Panc1 (cell line): ENCODE results near the gene SLIT1. TPM values are rescaled to one million over a fixed set of nuclear protein-coding genes. Genes with fewer than 3 reads are reported as not detected.

Experiments used
- ATAC-seq: fragments of 200-7000 bp; cut with Tn5 transposase; 2 replicates; pipeline ENCODE4 v1.9.1; 2020; ENCODE audit warnings: mild to moderate bottlenecking, moderate library complexity
- BruUV-seq: library from RNA; stranded (reverse); fragments of 400-500 nt; replicated peaks from 2 replicates; lab custom pipeline; 2021; lab: Mats Ljungman, UMichigan
- CTCF ChIA-PET: fragments of 300-600 bp; sonication (Branson Sonifier 250); formaldehyde crosslinking; loops from one replicate; lab custom pipeline; 2022; ENCODE audit warnings: antibody characterized with exemption; lab: Charles Lee
- POLR2A ChIA-PET: fragments of 300-600 bp; sonication (Branson Sonifier 250); formaldehyde crosslinking; loops from one replicate; lab custom pipeline; 2022; ENCODE audit warnings: antibody characterized with exemption; lab: Charles Lee
- DNase-seq: peaks from one replicate; pipeline ENCODE4 v3.0.0-alpha.2; 2010; ENCODE audit warnings: low read depth, low spot score
- H3K27ac ChIP-seq: 2 replicates; pipeline ENCODE4 v1.5.1; 2011; ENCODE audit warnings: mild to moderate bottlenecking, low read length, inconsistent platforms
- H3K27me3 ChIP-seq: fragments of 200-500 bp; sonication (Bioruptor generic); 2 replicates; pipeline ENCODE4 v1.6.0; 2014; ENCODE audit warnings: low read length, inconsistent platforms; ENCODE audit not compliant: control insufficient read depth, insufficient read depth
- H3K36me3 ChIP-seq: fragments of 200-500 bp; sonication (Bioruptor generic); 2 replicates; pipeline ENCODE4 v1.5.1; 2014; ENCODE audit warnings: inconsistent platforms, mild to moderate bottlenecking, low read length, moderate library complexity; ENCODE audit not compliant: control insufficient read depth, insufficient read depth
- H3K4me1 ChIP-seq: 2 replicates; pipeline ENCODE4 v1.5.1; 2011; ENCODE audit warnings: inconsistent platforms, mild to moderate bottlenecking, low read length, moderate library complexity; ENCODE audit not compliant: control insufficient read depth, insufficient read depth
- H3K4me3 ChIP-seq, 2 experiments: 2 replicates each; pipeline ENCODE4 v1.5.1; 2011 to 2012; ENCODE audit warnings: low read depth in 2 of 2, low read length in 2 of 2, mild to moderate bottlenecking in 2 of 2, inconsistent platforms in 1 of 2, moderate library complexity in 1 of 2
- H3K9me3 ChIP-seq: fragments of 200-500 bp; sonication (Bioruptor generic); 2 replicates; pipeline ENCODE4 v1.5.1; 2014; ENCODE audit warnings: low read depth, mild to moderate bottlenecking, inconsistent platforms, low read length, moderate library complexity; ENCODE audit not compliant: control insufficient read depth, insufficient read depth
- CTCF ChIP-seq: fragments of 450-650 bp; IDR thresholded peaks from 2 replicates; pipeline ENCODE4 v1.5.1; 2017; ENCODE audit warnings: mild to moderate bottlenecking
- POLR2AphosphoS5 ChIP-seq: IDR thresholded peaks from 2 replicates; pipeline ENCODE4 v1.6.1; 2012; ENCODE audit warnings: mild to moderate bottlenecking, low read depth, low read length, moderate library complexity
- REST ChIP-seq, 2 experiments: IDR thresholded peaks; 2 replicates each; pipeline ENCODE4 v1.6.1; 2011 to 2012; ENCODE audit warnings: low read depth in 2 of 2, control low read depth in 1 of 2, low read length in 1 of 2, mild to moderate bottlenecking in 1 of 2, moderate library complexity in 1 of 2; ENCODE audit not compliant: insufficient read depth in 1 of 2
- SIN3A ChIP-seq: IDR thresholded peaks from 2 replicates; pipeline ENCODE4 v1.6.1; 2012; ENCODE audit warnings: low read depth, mild to moderate bottlenecking, low read length, moderate library complexity, borderline replicate concordance; ENCODE audit not compliant: insufficient read depth
- TCF7L2 ChIP-seq: IDR thresholded peaks from 2 replicates; pipeline ENCODE4 v1.6.1; 2011; ENCODE audit warnings: mild to moderate bottlenecking, low read depth, low read length, inconsistent platforms
- in situ Hi-C: cut with HindIII; loops from 2 replicates; pipeline ENCODE4 v1.10.0; 2016; ENCODE audit warnings: low sequenced_read_pairs, low pct_unique_long_range_greater_than_20kb
- intact Hi-C: fragments of 100-400 bp; cut with micrococcal nuclease; formaldehyde crosslinking; loops from one replicate; pipeline ENCODE4 v1.10.0; 2022; ENCODE audit not compliant: unreplicated experiment
- total RNA-seq: library from RNA; stranded (reverse); gene quantifications from one replicate; pipeline ENCODE4 v1.2.1, GENCODE V29; 2021; ENCODE audit not compliant: unreplicated experiment

SLIT1 gene
- total RNA-seq, 1 experiment from 2014 or later, result 2.6 TPM

DNA sequence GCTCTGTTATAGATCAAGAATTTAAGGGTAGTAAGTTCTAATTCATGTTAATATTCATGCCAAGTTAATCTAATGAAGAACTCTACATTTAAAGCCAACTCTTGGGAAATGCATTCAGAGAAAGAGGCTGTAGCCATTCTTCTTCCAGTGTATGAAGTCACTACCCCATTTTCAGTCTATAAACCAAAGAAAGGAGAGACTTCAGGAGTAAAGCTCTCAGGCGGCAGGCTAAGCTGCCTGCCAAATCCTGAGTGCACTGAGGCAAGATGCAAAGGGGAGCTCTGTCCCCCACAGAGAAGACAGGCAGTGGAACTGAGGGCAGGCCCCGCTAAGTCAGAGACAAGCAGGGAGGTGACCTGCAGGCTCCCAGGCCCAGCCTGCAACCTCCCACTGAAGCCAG, 41.5 kb downstream of the SLIT1 start:
- no peaks in the 10 kb centered on the region for H3K9me3 ChIP-seq
- no peaks in the 10 kb centered on the region for H3K4me1 ChIP-seq
- BruUV-seq, result no TSS peak
- in situ Hi-C loops (no loop called here), intact Hi-C loops (no loop called here)
- no peak for TF ChIP-seq REST (IDR thresholded peaks at IDR 0.05; ENCODE audit: insufficient read depth in 1 of 2, low read depth in 2 of 2, low read length in 1 of 2)
- TF ChIP-seq CTCF, result no peak
- TF ChIP-seq SIN3A, result no peak
- TF ChIP-seq POLR2AphosphoS5, result no peak
- TF ChIP-seq TCF7L2, result no peak
- H3K36me3 ChIP-seq, result no peaks in the 10 kb centered on the region
- ChIA-PET CTCF (interaction anchor here (0.6 kb wide), 1 partner anchor 53 kb away, joined by 8 read pairs; no protein-coding TSS in a partner anchor), POLR2A (no interaction called here)
- no peak overlapping the region for H3K4me3 ChIP-seq
- peaks cover 6% of the 10 kb centered on the region; the same call in 1 of the 2 replicates for H3K27me3 ChIP-seq
- DNase-seq (no peak), ATAC-seq (no peak)
- H3K27ac ChIP-seq, result no peak overlapping the region

DNA sequence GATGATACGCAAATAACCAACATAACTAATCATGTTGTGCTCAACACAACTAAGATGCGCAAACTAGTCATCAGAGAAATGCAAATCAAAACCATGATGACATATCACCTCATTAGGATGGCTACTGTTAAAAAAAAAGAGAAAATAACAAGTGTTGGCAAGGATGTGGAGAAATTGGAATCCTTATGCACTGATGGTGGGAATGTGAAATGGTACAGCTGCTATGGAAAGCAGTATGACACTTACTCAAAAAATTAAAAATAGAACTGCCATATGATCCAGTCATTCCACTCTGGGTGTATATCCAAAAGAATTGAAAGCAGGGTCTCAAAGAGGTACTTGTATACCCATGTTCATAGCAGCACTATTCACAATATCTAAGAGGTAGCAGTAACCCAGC, 42.9 kb downstream of the SLIT1 start:
- ATAC-seq, result no peak
- DNase-seq, result no peak
- intact Hi-C loops, result no loop called here
- no peak for TF ChIP-seq REST (IDR thresholded peaks at IDR 0.05; ENCODE audit: insufficient read depth in 1 of 2, low read depth in 2 of 2, low read length in 1 of 2)
- TF ChIP-seq TCF7L2, result no peak
- TF ChIP-seq SIN3A, result no peak
- no peaks in the 10 kb centered on the region for H3K4me1 ChIP-seq
- H3K27ac ChIP-seq, result no peak overlapping the region
- POLR2A ChIA-PET, result no interaction called here
- no peaks in the 10 kb centered on the region for H3K36me3 ChIP-seq
- CTCF ChIA-PET, result no interaction called here
- no peak overlapping the region for H3K4me3 ChIP-seq
- no TSS peak for BruUV-seq
- peaks cover 6% of the 10 kb centered on the region; the same call in 1 of the 2 replicates for H3K27me3 ChIP-seq
- H3K9me3 ChIP-seq, result no peaks in the 10 kb centered on the region
- in situ Hi-C loops, result no loop called here
